Caco-2 (cell line): Measurements from ENCODE around the gene TSPAN32. TPM values are rescaled to one million over a fixed set of nuclear protein-coding genes. Genes with fewer than 3 reads are reported as not detected.
A peak's percentile ranks its signal among the peaks of the same experiment; 100 is the strongest.

ENCODE experiments used
- BruUV-seq: library from RNA; stranded (reverse); fragments of 400-500 nt; replicated peaks from 2 replicates; lab custom pipeline; 2021; lab: Mats Ljungman, UMichigan
- CTCF ChIA-PET: fragments of 300-600 bp; sonication (Branson Sonifier 250); formaldehyde crosslinking; loops from one replicate; lab custom pipeline; 2022; ENCODE audit warnings: antibody characterized with exemption; lab: Charles Lee
- POLR2A ChIA-PET: fragments of 300-600 bp; sonication (Branson Sonifier 250); formaldehyde crosslinking; loops from one replicate; lab custom pipeline; 2022; ENCODE audit warnings: antibody characterized with exemption; lab: Charles Lee
- DNase-seq, 2 experiments: peaks; one replicate each; pipeline versions ENCODE4 v3.0.0 to v3.0.0-alpha.2; 2020 to 2022
- H3K27me3 ChIP-seq: replicated peaks from 2 replicates; pipeline ENCODE4 v1.6.0; 2011; ENCODE audit warnings: low read length; ENCODE audit not compliant: control insufficient read depth, insufficient read depth
- H3K36me3 ChIP-seq: 2 replicates; pipeline ENCODE4 v1.5.1; 2011; ENCODE audit warnings: low read length; ENCODE audit not compliant: control insufficient read depth, insufficient read depth
- H3K4me1 ChIP-seq: fragments of 250-450 bp; sonication (Bioruptor Pico); 2 replicates; pipeline ENCODE4 v1.5.1; 2020; ENCODE audit warnings: mild to moderate bottlenecking
- H3K4me3 ChIP-seq: 2 replicates; pipeline ENCODE4 v1.5.1; 2011; ENCODE audit warnings: low read depth, mild to moderate bottlenecking, control low read depth, low read length
- H3K9me3 ChIP-seq: fragments of 250-450 bp; sonication (Bioruptor Pico); 2 replicates; pipeline ENCODE4 v1.5.1; 2020; ENCODE audit warnings: mild to moderate bottlenecking, moderate library complexity
- H3K27ac Mint-ChIP-seq: one replicate; pipeline ENCODE4 v1.8.0; 2022; ENCODE audit warnings: mixed read lengths; ENCODE audit not compliant: unreplicated experiment
- H3K27me3 Mint-ChIP-seq: one replicate; pipeline ENCODE4 v1.8.0; 2022; ENCODE audit warnings: mixed read lengths; ENCODE audit not compliant: insufficient read depth, unreplicated experiment
- H3K36me3 Mint-ChIP-seq: one replicate; pipeline ENCODE4 v1.8.0; 2022; ENCODE audit warnings: mild to moderate bottlenecking, mixed read lengths; ENCODE audit not compliant: insufficient read depth, unreplicated experiment
- H3K4me1 Mint-ChIP-seq: one replicate; pipeline ENCODE4 v1.8.0; 2022; ENCODE audit warnings: low read depth, mixed read lengths; ENCODE audit not compliant: unreplicated experiment
- H3K4me3 Mint-ChIP-seq: one replicate; pipeline ENCODE4 v1.8.0; 2022; ENCODE audit warnings: mild to moderate bottlenecking, moderate library complexity, mixed read lengths; ENCODE audit not compliant: unreplicated experiment
- H3K9me3 Mint-ChIP-seq: one replicate; pipeline ENCODE4 v1.8.0; 2022; ENCODE audit warnings: mixed read lengths; ENCODE audit not compliant: unreplicated experiment
- CTCF ChIP-seq, 2 experiments: fragments of 200-600 bp in 1 of 2; IDR thresholded peaks; 1 replicate in 1 of 2; 2 replicates in 1 of 2; pipeline versions ENCODE4 v1.5.1 to v1.8.0; 2011 to 2022; ENCODE audit warnings: antibody characterized with exemption in 1 of 2, control low read depth in 1 of 2, inconsistent platforms in 1 of 2, low read depth in 1 of 2, low read length in 1 of 2, mild to moderate bottlenecking in 1 of 2, moderate library complexity in 1 of 2; ENCODE audit not compliant: insufficient read depth in 1 of 2, severe bottlenecking in 1 of 2, unreplicated experiment in 1 of 2
- intact Hi-C: fragments of 100-400 bp; cut with micrococcal nuclease; formaldehyde crosslinking; loops from one replicate; pipeline ENCODE4 v1.10.0; 2022; ENCODE audit not compliant: unreplicated experiment
- total RNA-seq: library from RNA; stranded (reverse); gene quantifications from 2 replicates; pipeline ENCODE4 v1.2.3, GENCODE V29; 2022

The TSPAN32 gene
- total RNA-seq, 1 experiment from 2014 or later, result 1.2 TPM

- TF ChIP-seq CTCF (IDR thresholded peaks at IDR 0.05; ENCODE audit: insufficient read depth in 1 of 2, low read depth in 1 of 2, low read length in 1 of 2, severe bottlenecking in 1 of 2, unreplicated experiment in 1 of 2), result no peak
- POLR2A ChIA-PET, result no interaction called here
- CTCF ChIA-PET, result no interaction called here
- peaks cover 3% of the 10 kb centered on the region for H3K36me3 ChIP-seq
- Mint-ChIP-seq H3K9me3 (no peaks in the 10 kb centered on the region), H3K4me1 (peaks cover 15% of the 10 kb centered on the region), H3K4me3 (no peak overlapping the region), H3K36me3 (peaks cover 29% of the 10 kb centered on the region), H3K27ac (no peak overlapping the region), H3K27me3 (no peaks in the 10 kb centered on the region)
- H3K4me1 ChIP-seq, result peaks cover 12% of the 10 kb centered on the region
- intact Hi-C loops, result no loop called here
- H3K9me3 ChIP-seq, result no peaks in the 10 kb centered on the region
- no peak overlapping the region for H3K4me3 ChIP-seq
- no peak for DNase-seq
- no TSS peak for BruUV-seq
- H3K27me3 ChIP-seq, result no peaks in the 10 kb centered on the region
Measured at GRCh38 chr11:2264366-2265053, 37.3 kb upstream of the TSPAN32 start.

GRCh38 chr11:2265396-2265795, 36.4 kb upstream of the TSPAN32 start:
- Mint-ChIP-seq H3K27me3 (no peaks in the 10 kb centered on the region), H3K27ac (no peak overlapping the region), H3K4me3 (no peak overlapping the region), H3K36me3 (peaks cover 33% of the 10 kb centered on the region), H3K9me3 (no peaks in the 10 kb centered on the region), H3K4me1 (peaks cover 15% of the 10 kb centered on the region)
- TF ChIP-seq CTCF (IDR thresholded peaks at IDR 0.05; ENCODE audit: insufficient read depth in 1 of 2, low read depth in 1 of 2, low read length in 1 of 2, severe bottlenecking in 1 of 2, unreplicated experiment in 1 of 2), result no peak
- no TSS peak for BruUV-seq
- Histone ChIP-seq H3K9me3 (no peaks in the 10 kb centered on the region), H3K27me3 (no peaks in the 10 kb centered on the region), H3K4me3 (no peak overlapping the region), H3K36me3 (peaks cover 3% of the 10 kb centered on the region), H3K4me1 (peaks cover 12% of the 10 kb centered on the region)
- intact Hi-C loops, result no loop called here
- DNase-seq, result no peak
- ChIA-PET POLR2A (no interaction called here), CTCF (no interaction called here)

GRCh38 chr11:2265854-2266585, 35.8 kb upstream of the TSPAN32 start:
- peak overlapping the region; percentile 44 for H3K4me3 Mint-ChIP-seq
- no peaks in the 10 kb centered on the region for H3K27me3 Mint-ChIP-seq
- peak overlapping the region; percentile 4 for H3K27ac Mint-ChIP-seq
- H3K9me3 ChIP-seq, result no peaks in the 10 kb centered on the region
- peaks cover 15% of the 10 kb centered on the region for H3K4me1 Mint-ChIP-seq
- no peak for DNase-seq
- H3K9me3 Mint-ChIP-seq, result no peaks in the 10 kb centered on the region
- H3K4me3 ChIP-seq, result no peak overlapping the region
- TF ChIP-seq CTCF (IDR thresholded peaks at IDR 0.05; ENCODE audit: insufficient read depth in 1 of 2, low read depth in 1 of 2, low read length in 1 of 2, severe bottlenecking in 1 of 2, unreplicated experiment in 1 of 2), result no peak
- ChIA-PET POLR2A (no interaction called here), CTCF (no interaction called here)
- no TSS peak for BruUV-seq
- intact Hi-C loops, result no loop called here
- H3K27me3 ChIP-seq, result no peaks in the 10 kb centered on the region
- peaks cover 33% of the 10 kb centered on the region for H3K36me3 Mint-ChIP-seq
- peaks cover 3% of the 10 kb centered on the region for H3K36me3 ChIP-seq
- H3K4me1 ChIP-seq, result peaks cover 16% of the 10 kb centered on the region
